ENCODE measurements around the gene LRRFIP1.
"Not testable (repeated sequence)": the region's sequence is repeated elsewhere in the genome, so short reads cannot be mapped to it uniquely, and the experiment has no call there.

LRRFIP1 gene

DNA sequence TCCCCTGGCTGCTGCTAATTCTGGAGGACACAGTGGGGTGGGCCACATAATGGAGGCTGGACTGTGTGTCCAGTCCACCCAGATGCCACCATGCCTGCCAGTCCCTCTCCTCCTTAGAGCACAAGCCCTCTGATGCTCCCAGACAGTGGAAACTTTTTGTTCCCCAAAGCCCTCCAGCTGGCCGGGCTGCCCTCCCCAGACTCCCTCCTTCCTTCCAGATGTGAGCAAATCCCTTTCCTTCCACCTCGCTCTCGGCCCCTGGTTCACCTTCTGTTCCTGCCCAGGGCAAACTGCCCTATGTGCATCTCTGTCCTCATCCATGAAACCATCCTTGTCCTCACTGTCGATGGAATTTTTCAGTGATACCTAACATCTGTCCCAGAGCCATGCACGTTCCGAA is 33.9 kb downstream of the LRRFIP1 start:
- no peak for DNase-seq (ENCODE audit: low read depth)
- no peak for TF ChIP-seq CTCF (IDR thresholded peaks at IDR 0.05; ENCODE audit: insufficient read depth, low read depth, low read length, missing control alignments)
- H3K4me3 ChIP-seq (ENCODE audit: low read length) = no peak overlapping the region

- TF ChIP-seq CTCF (IDR thresholded peaks at IDR 0.05; ENCODE audit: insufficient read depth, low read depth, low read length, missing control alignments) = no peak
Observed at GRCh38 chr2:237661799-237662328, 34.5 kb downstream of the LRRFIP1 start.

DNA sequence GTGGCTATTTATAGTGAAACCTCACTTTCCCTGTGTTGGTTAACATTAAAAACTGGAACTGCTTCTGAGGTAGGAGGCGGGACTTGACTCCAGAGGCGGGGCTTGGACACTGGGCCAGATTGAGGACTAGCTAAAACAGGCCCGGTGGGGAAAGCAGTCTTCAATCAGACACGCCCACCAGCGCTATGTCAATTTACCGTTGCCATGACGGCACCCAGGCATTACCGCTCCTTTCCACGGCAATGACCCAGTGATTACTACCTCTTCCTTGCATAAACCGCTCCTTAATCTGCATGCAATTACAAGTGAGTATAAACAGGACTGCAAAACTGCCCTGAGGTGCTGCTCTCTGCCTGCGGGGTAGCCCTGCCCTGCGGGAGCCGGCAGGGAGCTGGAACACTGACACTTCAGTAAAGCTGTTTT is 35.3 kb downstream of the LRRFIP1 start:
- no peak overlapping the region for H3K4me3 ChIP-seq (ENCODE audit: low read length)
- TF ChIP-seq CTCF (IDR thresholded peaks at IDR 0.05; ENCODE audit: insufficient read depth, low read depth, low read length, missing control alignments) = no peak
- peak; percentile 92 for DNase-seq (ENCODE audit: low read depth)

More at GRCh38 chr2:237661799-237662328, 34.5 kb downstream of the LRRFIP1 start:
- no peak overlapping the region for H3K4me3 ChIP-seq (ENCODE audit: low read length)
- no peak for DNase-seq (ENCODE audit: low read depth)

DNA sequence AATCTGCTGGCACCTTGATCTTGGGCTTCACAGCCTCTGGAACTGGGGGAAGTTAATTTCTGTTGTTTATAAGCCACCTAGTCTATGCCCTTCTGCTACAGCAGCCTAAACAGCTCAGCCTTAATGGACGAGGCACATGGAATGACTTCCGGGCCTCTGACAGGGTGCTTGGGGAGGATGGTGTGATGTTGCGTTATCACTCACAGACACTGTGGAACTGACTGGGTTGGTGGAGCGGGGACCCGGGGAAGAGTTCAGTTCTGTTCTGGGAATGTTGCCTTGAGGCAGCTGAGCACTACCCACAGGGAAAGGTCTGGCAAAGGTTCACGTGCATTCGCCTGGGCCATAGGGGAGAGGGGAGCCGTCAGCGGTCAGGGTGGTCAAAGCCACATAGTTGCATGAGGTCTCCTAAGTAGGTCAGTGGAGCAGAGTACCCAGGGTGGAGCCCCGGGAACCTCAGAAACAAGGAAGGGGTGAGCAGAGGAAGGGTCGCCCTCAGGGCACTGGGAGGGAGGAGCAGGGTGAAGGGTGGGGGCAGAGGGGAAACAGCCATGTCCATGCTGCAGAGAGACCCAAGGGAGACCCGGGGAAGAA is 36.2 kb downstream of the LRRFIP1 start:
- TF ChIP-seq CTCF (IDR thresholded peaks at IDR 0.05; ENCODE audit: insufficient read depth, low read depth, low read length, missing control alignments) = no peak
- H3K4me3 ChIP-seq (ENCODE audit: low read length) = no peak overlapping the region
- DNase-seq (ENCODE audit: low read depth) = no peak

DNA sequence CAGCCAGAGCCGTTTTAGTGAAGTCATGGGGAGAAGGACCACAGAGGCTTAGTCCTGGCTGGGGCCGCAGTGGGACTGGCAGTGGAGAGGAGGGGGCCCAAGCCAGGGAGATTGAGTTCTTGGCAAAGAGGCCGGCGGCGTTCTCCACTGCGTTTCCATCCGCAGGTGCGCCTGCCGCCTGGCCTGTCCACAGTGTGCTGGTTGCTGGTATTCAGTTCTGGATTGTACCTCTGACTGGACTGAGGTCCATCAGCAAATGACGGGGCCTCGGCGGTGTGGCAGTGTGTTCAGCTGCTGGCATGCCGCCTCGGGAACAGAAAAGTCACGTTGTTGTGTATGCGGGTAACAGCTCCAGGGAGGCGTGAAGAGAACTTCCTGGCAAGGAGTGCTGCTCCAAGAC is 36.8 kb downstream of the LRRFIP1 start:
- no peak for TF ChIP-seq CTCF (IDR thresholded peaks at IDR 0.05; ENCODE audit: insufficient read depth, low read depth, low read length, missing control alignments)
- DNase-seq (ENCODE audit: low read depth) = no peak
- H3K4me3 ChIP-seq (ENCODE audit: low read length) = no peak overlapping the region

GRCh38 chr2:237665713-237666143 is 38.3 kb downstream of the LRRFIP1 start:
- DNase-seq (ENCODE audit: low read depth) = no peak
- no peak overlapping the region for H3K4me3 ChIP-seq (ENCODE audit: low read length)
- no peak for TF ChIP-seq CTCF (IDR thresholded peaks at IDR 0.05; ENCODE audit: insufficient read depth, low read depth, low read length, missing control alignments)

- no peak overlapping the region for H3K4me3 ChIP-seq (ENCODE audit: low read length)
- TF ChIP-seq CTCF (IDR thresholded peaks at IDR 0.05; ENCODE audit: insufficient read depth, low read depth, low read length, missing control alignments) = no peak
- no peak for DNase-seq (ENCODE audit: low read depth)
Observed at GRCh38 chr2:237666606-237667005, 39.2 kb downstream of the LRRFIP1 start.

DNA sequence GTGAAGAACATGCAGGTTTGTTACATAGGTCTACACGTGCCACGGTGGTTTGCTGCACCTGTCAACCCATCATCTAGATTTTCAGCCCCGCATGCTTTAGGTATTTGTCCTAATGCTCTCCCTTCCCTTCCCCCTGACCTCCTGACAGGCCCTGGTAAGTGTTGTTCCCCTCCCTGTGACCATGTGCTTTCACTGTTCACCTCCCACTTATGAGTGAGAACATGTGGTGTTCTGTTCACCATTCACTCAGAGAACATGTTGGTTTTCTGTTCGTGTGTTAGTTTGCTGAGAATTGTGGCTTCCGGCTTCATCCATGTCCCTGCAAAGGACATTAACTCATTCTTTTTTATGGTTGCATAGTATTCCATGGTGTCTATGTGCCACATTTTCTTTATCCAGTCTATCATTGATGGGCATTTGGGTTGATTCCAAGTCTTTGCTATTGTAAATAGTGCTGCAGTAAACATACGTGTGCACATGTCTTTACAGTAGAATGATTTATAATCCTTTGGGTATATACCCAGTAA is 39.7 kb downstream of the LRRFIP1 start:
- not testable (repeated sequence) for H3K4me3 ChIP-seq (ENCODE audit: low read length); DNase-seq (ENCODE audit: low read depth)

Measured in epithelial cell of esophagus (primary cell).